ENCODE results near the gene POU2F3.

Gene POU2F3

GRCh38 chr11:120306519-120307242 lies 66.7 kb downstream of the POU2F3 start:
- Mint-ChIP-seq H3K4me1 (ENCODE audit: low read depth) (no peaks in the 10 kb centered on the region), H3K36me3 (ENCODE audit: low read depth) (no peaks in the 10 kb centered on the region), H3K4me3 (no peak overlapping the region), H3K9me3 (no peaks in the 10 kb centered on the region), H3K27ac (no peak overlapping the region), H3K27me3 (ENCODE audit: low read depth) (peaks cover 7% of the 10 kb centered on the region)
- DNase-seq (ENCODE audit: low spot score), result no peak

DNA sequence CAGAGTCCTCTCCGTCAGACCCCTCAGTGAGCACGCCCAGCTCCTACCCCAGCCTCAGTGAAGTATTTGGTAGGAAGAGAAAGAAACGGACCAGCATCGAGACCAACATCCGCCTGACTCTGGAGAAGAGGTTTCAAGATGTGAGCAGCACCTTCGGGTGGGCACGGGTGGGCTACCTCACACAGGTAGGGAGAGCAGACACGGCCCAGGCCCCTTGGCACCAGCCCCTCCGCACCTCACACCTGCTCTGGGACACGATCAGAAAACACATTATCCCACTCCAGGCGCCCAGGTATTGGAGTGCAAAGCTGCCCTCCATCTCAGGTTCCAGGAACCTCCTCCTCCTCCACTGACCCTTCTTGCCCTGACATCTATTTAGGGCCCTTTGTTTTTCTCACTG lies 67.5 kb downstream of the POU2F3 start:
- Mint-ChIP-seq H3K27me3 (ENCODE audit: low read depth) (peaks cover 4% of the 10 kb centered on the region), H3K4me1 (ENCODE audit: low read depth) (no peaks in the 10 kb centered on the region), H3K9me3 (no peaks in the 10 kb centered on the region), H3K27ac (no peak overlapping the region), H3K36me3 (ENCODE audit: low read depth) (no peaks in the 10 kb centered on the region), H3K4me3 (no peak overlapping the region)
- no peak for DNase-seq (ENCODE audit: low spot score)

DNA sequence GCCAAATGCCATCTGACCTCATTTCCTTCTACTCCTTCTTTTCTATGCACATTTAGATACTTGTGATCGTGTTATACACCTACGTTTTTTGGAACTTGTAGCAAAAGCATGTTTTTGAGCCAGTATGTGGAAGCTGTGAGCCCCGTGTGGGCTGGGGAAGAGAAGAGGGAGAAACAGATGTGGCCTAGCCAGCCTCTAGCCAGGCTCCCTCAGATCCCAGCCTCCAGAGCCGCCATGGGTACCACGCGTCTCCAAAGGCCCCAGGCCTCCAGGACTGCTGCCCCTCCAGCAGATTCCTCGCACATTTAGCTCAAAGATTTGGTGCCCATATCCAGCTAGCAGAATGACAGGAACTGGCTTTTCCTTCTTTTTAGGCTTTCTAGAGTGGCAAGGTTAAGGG lies 68.1 kb downstream of the POU2F3 start:
- Mint-ChIP-seq H3K36me3 (ENCODE audit: low read depth) (no peaks in the 10 kb centered on the region), H3K27me3 (ENCODE audit: low read depth) (peaks cover 3% of the 10 kb centered on the region), H3K4me3 (no peak overlapping the region), H3K9me3 (no peaks in the 10 kb centered on the region), H3K4me1 (ENCODE audit: low read depth) (no peaks in the 10 kb centered on the region), H3K27ac (no peak overlapping the region)
- DNase-seq (ENCODE audit: low spot score), result no peak

DNA sequence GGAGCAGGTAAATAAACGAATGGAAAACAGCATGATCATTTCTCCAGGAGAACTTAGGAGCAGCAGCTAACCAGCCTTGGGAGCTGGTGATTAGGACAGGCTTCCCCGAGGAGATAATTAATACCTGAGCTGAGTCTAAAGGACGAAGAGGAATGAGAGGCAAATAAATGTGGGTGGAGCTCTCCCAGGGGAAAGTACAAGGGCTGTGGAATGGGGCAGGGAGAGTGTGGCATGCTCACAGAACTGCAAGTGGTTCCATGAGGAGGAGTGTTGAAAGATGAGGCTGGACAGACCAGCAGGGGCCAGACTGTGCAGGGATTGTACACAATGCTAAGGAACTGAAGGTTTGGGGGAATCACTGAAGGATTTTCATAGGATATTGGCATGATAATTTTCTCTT lies 70.9 kb downstream of the POU2F3 start:
- DNase-seq (ENCODE audit: low spot score), result no peak
- no peaks in the 10 kb centered on the region for H3K9me3 Mint-ChIP-seq
- no peaks in the 10 kb centered on the region for H3K4me1 Mint-ChIP-seq (ENCODE audit: low read depth)
- H3K36me3 Mint-ChIP-seq (ENCODE audit: low read depth), result no peaks in the 10 kb centered on the region
- peaks cover 6% of the 10 kb centered on the region for H3K27me3 Mint-ChIP-seq (ENCODE audit: low read depth)
- H3K4me3 Mint-ChIP-seq, result no peak overlapping the region
- H3K27ac Mint-ChIP-seq, result no peak overlapping the region

DNA sequence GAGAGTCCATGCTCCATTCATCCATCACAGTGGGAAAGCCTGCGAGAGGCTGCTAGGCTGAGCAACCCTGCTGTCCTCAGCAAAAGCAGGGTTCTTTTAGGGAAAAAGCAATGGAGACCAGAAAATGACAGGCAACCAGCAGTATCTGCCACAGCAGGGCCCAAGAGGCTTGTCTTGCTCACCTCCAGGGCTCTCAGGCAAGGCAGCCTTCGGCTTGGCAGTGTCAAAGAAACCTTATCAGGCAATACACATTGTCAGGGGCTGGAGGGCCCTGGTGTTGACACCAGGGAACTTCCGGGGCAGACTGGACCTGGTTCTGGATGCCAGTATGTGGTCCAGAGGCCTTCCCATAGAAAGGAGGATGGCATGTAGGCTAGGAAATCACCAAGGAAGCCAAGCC lies 74.9 kb downstream of the POU2F3 start:
- Mint-ChIP-seq H3K27ac (no peak overlapping the region), H3K36me3 (ENCODE audit: low read depth) (no peaks in the 10 kb centered on the region), H3K4me1 (ENCODE audit: low read depth) (no peaks in the 10 kb centered on the region), H3K9me3 (no peaks in the 10 kb centered on the region), H3K27me3 (ENCODE audit: low read depth) (peaks cover 27% of the 10 kb centered on the region), H3K4me3 (no peak overlapping the region)
- no peak for DNase-seq (ENCODE audit: low spot score)

- Mint-ChIP-seq H3K36me3 (ENCODE audit: low read depth) (no peaks in the 10 kb centered on the region), H3K4me1 (ENCODE audit: low read depth) (no peaks in the 10 kb centered on the region), H3K4me3 (no peak overlapping the region), H3K27ac (no peak overlapping the region), H3K9me3 (no peaks in the 10 kb centered on the region), H3K27me3 (ENCODE audit: low read depth) (peaks cover 39% of the 10 kb centered on the region)
- no peak for DNase-seq (ENCODE audit: low spot score)
Observed at GRCh38 chr11:120316880-120317688, 77.1 kb downstream of the POU2F3 start.

DNA sequence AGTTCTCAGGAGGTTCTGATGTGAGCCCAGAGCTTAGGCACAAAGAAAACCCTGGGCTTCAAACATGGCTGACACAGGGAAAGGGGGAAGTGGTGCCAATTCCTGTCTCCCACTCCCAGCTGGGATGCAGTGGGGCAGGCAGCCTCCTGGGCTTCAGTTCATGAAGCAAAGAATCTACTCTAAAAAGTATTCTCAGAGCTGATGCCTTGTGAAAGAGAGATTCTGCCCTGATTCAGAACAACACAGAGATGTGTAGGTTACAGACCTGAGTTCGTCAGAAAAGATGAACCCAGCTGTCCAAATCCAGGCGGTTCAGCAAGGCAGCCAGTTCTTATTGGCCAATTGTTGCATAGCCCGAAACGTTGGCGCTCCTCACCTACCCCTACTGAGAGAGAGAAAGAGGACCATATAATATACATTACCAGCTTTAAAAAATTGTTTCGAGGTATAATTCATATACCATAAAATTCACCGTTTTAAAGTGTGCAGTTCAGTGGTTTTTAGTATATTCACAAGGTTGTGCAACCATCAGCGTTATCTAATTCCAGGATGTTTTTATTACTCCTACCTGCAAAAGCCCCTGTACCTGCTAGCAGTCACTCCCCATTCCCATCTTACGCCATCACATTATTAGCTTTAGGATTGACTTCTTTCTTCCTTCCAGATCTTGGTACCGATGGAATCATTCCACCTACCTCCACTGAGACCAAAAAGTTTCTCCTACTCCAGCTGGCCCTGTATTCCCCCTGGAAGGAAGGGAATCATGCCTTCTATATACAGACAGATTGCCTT lies 77.9 kb downstream of the POU2F3 start:
- Mint-ChIP-seq H3K27ac (no peak overlapping the region), H3K27me3 (ENCODE audit: low read depth) (peaks cover 46% of the 10 kb centered on the region), H3K4me3 (no peak overlapping the region), H3K36me3 (ENCODE audit: low read depth) (no peaks in the 10 kb centered on the region), H3K9me3 (no peaks in the 10 kb centered on the region), H3K4me1 (ENCODE audit: low read depth) (no peaks in the 10 kb centered on the region)
- no peak for DNase-seq (ENCODE audit: low spot score)

GRCh38 chr11:120318906-120319305 lies 79.0 kb downstream of the POU2F3 start:
- Mint-ChIP-seq H3K4me3 (no peak overlapping the region), H3K4me1 (ENCODE audit: low read depth) (no peaks in the 10 kb centered on the region), H3K9me3 (no peaks in the 10 kb centered on the region), H3K36me3 (ENCODE audit: low read depth) (no peaks in the 10 kb centered on the region), H3K27ac (no peak overlapping the region), H3K27me3 (ENCODE audit: low read depth) (peaks cover 53% of the 10 kb centered on the region)
- DNase-seq (ENCODE audit: low spot score), result no peak

DNA sequence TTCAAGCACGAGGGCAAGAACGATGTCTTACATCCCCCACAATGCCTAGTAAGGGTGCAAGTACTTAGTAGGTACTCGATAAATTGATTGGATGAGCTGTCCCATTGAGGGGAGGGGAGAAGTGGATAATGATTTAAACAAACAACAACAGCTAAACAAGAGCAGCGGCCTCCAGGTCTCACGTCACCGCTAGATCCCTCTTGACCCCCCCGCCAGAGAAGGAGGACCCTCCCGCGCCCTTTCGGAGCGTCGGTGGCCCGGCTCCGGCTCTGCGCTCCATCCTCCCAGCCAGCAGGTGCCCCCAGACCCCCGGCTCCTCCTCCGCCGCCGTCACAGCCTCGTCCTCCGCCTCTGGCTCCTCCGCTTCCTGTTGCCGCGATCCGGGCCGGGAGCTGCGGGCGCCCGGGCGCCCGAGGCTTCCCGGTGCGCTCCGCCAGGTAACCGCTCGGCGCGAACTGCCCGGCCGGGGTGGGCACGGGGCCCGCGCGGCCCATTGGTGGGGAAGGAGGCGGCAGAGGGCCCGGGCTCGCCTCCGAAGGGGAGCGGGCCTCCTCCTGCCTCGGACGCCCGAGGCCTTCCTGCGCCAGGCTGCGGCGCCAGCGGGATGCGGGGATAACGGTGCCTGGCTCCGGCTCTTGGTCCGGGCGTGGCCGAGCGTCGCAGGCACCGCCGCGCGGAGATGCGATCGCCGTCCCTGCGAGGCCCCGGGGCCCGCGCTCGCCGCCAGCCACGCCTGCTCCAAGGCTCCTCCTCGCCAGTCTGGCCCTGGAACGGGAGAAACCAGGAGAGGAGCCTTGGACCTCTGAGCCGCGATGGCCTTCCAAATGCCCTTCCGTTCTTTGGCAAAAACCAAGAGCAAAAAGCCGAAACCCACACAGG lies 85.2 kb downstream of the POU2F3 start, which contains the start of gene TLCD5:
TLCD5 (plus strand) TSS at position 368 of the 879 bp plus-strand sequence. CDS start 2,143 bp downstream, outside the sequence.
- DNase-seq (ENCODE audit: low spot score), result no peak
- H3K4me3 Mint-ChIP-seq, result peak within 1 kb of the TSS; percentile 68
- H3K27me3 Mint-ChIP-seq (ENCODE audit: low read depth), result peaks cover 67% of the 10 kb centered on the region
- peaks cover 15% of the 10 kb centered on the region for H3K4me1 Mint-ChIP-seq (ENCODE audit: low read depth)
- H3K9me3 Mint-ChIP-seq, result no peaks in the 10 kb centered on the region
- H3K27ac Mint-ChIP-seq, result no peak within 1 kb of the TSS
- no peaks in the 10 kb centered on the region for H3K36me3 Mint-ChIP-seq (ENCODE audit: low read depth)

DNA sequence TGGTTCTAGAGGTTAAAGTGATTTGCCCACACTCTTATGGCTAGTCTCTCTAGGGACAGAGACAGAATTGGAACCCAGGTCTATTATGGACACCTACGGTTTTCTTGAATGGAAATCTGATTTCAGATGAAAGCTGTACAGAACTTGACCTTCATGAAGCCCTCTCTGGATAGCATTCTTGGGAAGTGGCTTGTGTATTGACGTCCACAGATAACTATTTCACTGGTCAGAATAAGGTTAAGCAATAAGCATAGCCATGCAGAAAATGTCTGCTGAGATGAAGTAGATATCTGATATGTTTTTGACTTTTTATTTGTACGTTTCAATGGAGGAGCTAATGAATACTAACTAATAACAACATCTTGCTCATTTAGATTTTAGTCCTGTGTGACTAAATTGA lies 86.3 kb downstream of the POU2F3 start:
- Mint-ChIP-seq H3K36me3 (ENCODE audit: low read depth) (no peaks in the 10 kb centered on the region), H3K4me1 (ENCODE audit: low read depth) (peaks cover 15% of the 10 kb centered on the region), H3K27me3 (ENCODE audit: low read depth) (peaks cover 73% of the 10 kb centered on the region), H3K27ac (no peak overlapping the region), H3K4me3 (peak overlapping the region; percentile 27), H3K9me3 (no peaks in the 10 kb centered on the region)
- no peak for DNase-seq (ENCODE audit: low spot score)

DNA sequence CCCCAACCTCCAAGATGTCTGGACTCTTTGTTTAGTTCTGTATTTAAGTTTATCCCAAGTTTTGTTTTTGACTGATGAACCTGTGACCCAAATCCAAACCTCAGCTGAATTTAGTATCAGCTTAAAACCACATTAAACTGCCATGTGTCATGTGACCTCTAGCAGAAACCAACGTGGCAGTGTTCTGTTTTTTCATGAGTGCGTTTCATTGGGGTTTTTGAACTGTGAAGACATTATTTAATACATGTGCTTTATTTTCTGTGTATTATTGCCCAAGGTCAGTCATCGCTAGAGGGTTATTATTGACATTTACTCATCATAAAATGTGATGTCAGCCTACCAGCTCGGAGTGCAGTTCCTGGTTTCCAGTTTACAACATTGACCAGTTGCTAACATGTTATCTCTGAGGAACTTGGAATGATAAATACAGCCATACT lies 86.9 kb downstream of the POU2F3 start:
- Mint-ChIP-seq H3K4me3 (peak overlapping the region; percentile 9), H3K27me3 (ENCODE audit: low read depth) (peaks cover 74% of the 10 kb centered on the region)
- DNase-seq (ENCODE audit: low spot score), result no peak

DNA sequence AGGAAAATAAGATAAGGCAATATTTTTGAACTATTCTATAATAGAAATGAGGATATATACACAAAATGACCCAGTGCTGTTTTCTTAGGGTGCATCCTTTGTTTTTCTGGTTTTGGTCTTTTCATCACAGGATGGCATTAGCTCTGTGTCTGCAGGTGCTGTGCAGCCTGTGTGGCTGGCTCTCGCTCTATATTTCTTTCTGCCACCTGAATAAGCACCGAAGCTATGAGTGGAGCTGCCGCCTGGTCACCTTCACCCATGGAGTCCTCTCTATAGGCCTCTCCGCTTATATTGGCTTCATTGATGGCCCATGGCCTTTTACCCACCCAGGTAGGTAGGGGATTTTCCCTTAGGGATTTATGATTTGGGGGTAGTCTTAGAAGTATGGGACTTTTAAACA lies 87.4 kb downstream of the POU2F3 start:
- no peak overlapping the region for H3K4me3 Mint-ChIP-seq
- H3K36me3 Mint-ChIP-seq (ENCODE audit: low read depth), result no peaks in the 10 kb centered on the region
- no peaks in the 10 kb centered on the region for H3K9me3 Mint-ChIP-seq

More for the DNA sequence above, 86.9 kb downstream of the POU2F3 start:
- no peaks in the 10 kb centered on the region for H3K36me3 Mint-ChIP-seq (ENCODE audit: low read depth)
- H3K27ac Mint-ChIP-seq, result no peak overlapping the region
- H3K9me3 Mint-ChIP-seq, result no peaks in the 10 kb centered on the region
- peaks cover 15% of the 10 kb centered on the region for H3K4me1 Mint-ChIP-seq (ENCODE audit: low read depth)

GRCh38 chr11:120329556-120329955 lies 89.6 kb downstream of the POU2F3 start:
- no peaks in the 10 kb centered on the region for H3K9me3 Mint-ChIP-seq
- H3K4me1 Mint-ChIP-seq (ENCODE audit: low read depth), result peaks cover 15% of the 10 kb centered on the region
- no peak for DNase-seq (ENCODE audit: low spot score)
- no peak overlapping the region for H3K27ac Mint-ChIP-seq
- no peak overlapping the region for H3K4me3 Mint-ChIP-seq
- no peaks in the 10 kb centered on the region for H3K36me3 Mint-ChIP-seq (ENCODE audit: low read depth)
- peaks cover 65% of the 10 kb centered on the region for H3K27me3 Mint-ChIP-seq (ENCODE audit: low read depth)

More for the DNA sequence above, 87.4 kb downstream of the POU2F3 start:
- DNase-seq (ENCODE audit: low spot score), result no peak
- Mint-ChIP-seq H3K4me1 (ENCODE audit: low read depth) (peaks cover 15% of the 10 kb centered on the region), H3K27ac (no peak overlapping the region), H3K27me3 (ENCODE audit: low read depth) (peaks cover 71% of the 10 kb centered on the region)
